Epithelial cell of prostate (primary cell): ENCODE measurements around the gene CEP41.

Experiments used
- DNase-seq: peaks from one replicate; pipeline ENCODE4 v3.0.0-alpha.2; 2011; ENCODE audit warnings: low read depth, low spot score
- H3K27ac ChIP-seq: fragments of 450-650 bp; 2 replicates; pipeline ENCODE4 v1.5.1; 2017; ENCODE audit warnings: mild to moderate bottlenecking

The CEP41 gene

GRCh38 chr7:130359276-130359857, 81.4 kb downstream of the CEP41 start:
- H3K27ac ChIP-seq: peak overlapping the region; percentile 55
- peak; percentile 68 for DNase-seq

GRCh38 chr7:130358471-130358870, 82.3 kb downstream of the CEP41 start:
- DNase-seq: no peak
- no peak overlapping the region for H3K27ac ChIP-seq

GRCh38 chr7:130356876-130357611, 83.8 kb downstream of the CEP41 start:
- H3K27ac ChIP-seq: peak overlapping the region; percentile 91
- peak; percentile 74 for DNase-seq

- H3K27ac ChIP-seq: peak overlapping the region; percentile 91
- DNase-seq: peak; percentile 80
Measured at GRCh38 chr7:130356121-130356875, 84.5 kb downstream of the CEP41 start.

- no peak for DNase-seq
- H3K27ac ChIP-seq: no peak overlapping the region
Measured at GRCh38 chr7:130353196-130353595, 87.6 kb downstream of the CEP41 start.

- H3K27ac ChIP-seq: no peak overlapping the region
- DNase-seq: no peak
Measured at GRCh38 chr7:130352194-130353074, 88.4 kb downstream of the CEP41 start.

GRCh38 chr7:130351791-130352090, 89.1 kb downstream of the CEP41 start:
- no peak overlapping the region for H3K27ac ChIP-seq
- DNase-seq: no peak

GRCh38 chr7:130350945-130351790, 89.6 kb downstream of the CEP41 start:
- DNase-seq: no peak
- no peak overlapping the region for H3K27ac ChIP-seq

- DNase-seq: no peak
- H3K27ac ChIP-seq: no peak overlapping the region
Measured at GRCh38 chr7:130349911-130350782, 90.7 kb downstream of the CEP41 start.

GRCh38 chr7:130346941-130347340, 93.9 kb downstream of the CEP41 start:
- no peak overlapping the region for H3K27ac ChIP-seq
- no peak for DNase-seq

- no peak for DNase-seq
- no peak overlapping the region for H3K27ac ChIP-seq
Measured at GRCh38 chr7:130346177-130346905, 94.5 kb downstream of the CEP41 start.

- H3K27ac ChIP-seq: no peak overlapping the region
Measured at GRCh38 chr7:130345725-130346124, 95.1 kb downstream of the CEP41 start.

GRCh38 chr7:130345136-130345535, 95.7 kb downstream of the CEP41 start:
- no peak for DNase-seq
- no peak overlapping the region for H3K27ac ChIP-seq

More at GRCh38 chr7:130345725-130346124, 95.1 kb downstream of the CEP41 start:
- DNase-seq: no peak

GRCh38 chr7:130344271-130344866, 96.4 kb downstream of the CEP41 start, which contains the start of gene CPA5:
Gene CPA5 (plus strand): TSS chr7:130344816. CDS start chr7:130346486, 1,670 bp downstream.
- DNase-seq: no peak
- no peak within 1 kb of the TSS for H3K27ac ChIP-seq
